Glutamatergic neuron (in vitro differentiated cells): ENCODE results near the gene VTI1A. TPM values are rescaled to one million over a fixed set of nuclear protein-coding genes. Genes with fewer than 3 reads are reported as not detected.

Source experiments
- DNase-seq: peaks from one replicate; pipeline ENCODE4 v3.0.0; 2022
- H3K27ac Mint-ChIP-seq: one replicate; pipeline ENCODE4 v1.8.0; 2020; ENCODE audit warnings: mild to moderate bottlenecking, mixed read lengths, inconsistent platforms; ENCODE audit not compliant: unreplicated experiment
- H3K27me3 Mint-ChIP-seq: one replicate; pipeline ENCODE4 v1.8.0; 2020; ENCODE audit warnings: mild to moderate bottlenecking, moderate library complexity, mixed read lengths, inconsistent platforms; ENCODE audit not compliant: unreplicated experiment
- H3K36me3 Mint-ChIP-seq: one replicate; pipeline ENCODE4 v1.8.0; 2020; ENCODE audit warnings: mild to moderate bottlenecking, mixed read lengths, inconsistent platforms; ENCODE audit not compliant: unreplicated experiment
- H3K4me1 Mint-ChIP-seq: one replicate; pipeline ENCODE4 v1.8.0; 2020; ENCODE audit warnings: mild to moderate bottlenecking, low read depth, mixed read lengths, inconsistent platforms; ENCODE audit not compliant: unreplicated experiment
- H3K4me3 Mint-ChIP-seq: one replicate; pipeline ENCODE4 v1.8.0; 2020; ENCODE audit warnings: mild to moderate bottlenecking, mixed read lengths, inconsistent platforms; ENCODE audit not compliant: unreplicated experiment
- H3K9me3 Mint-ChIP-seq: one replicate; pipeline ENCODE4 v1.8.0; 2020; ENCODE audit warnings: mild to moderate bottlenecking, moderate library complexity, mixed read lengths, inconsistent platforms; ENCODE audit not compliant: unreplicated experiment
- CTCF ChIP-seq: fragments of 200-600 bp; sonication (generic); IDR thresholded peaks from one replicate; pipeline ENCODE4 v1.5.0; 2021; ENCODE audit not compliant: partially characterized antibody, unreplicated experiment
- total RNA-seq: library from RNA; stranded (reverse); fragmentation: NEBNext Ultra II Directional; extraction: Animal tissue kit (Norgen Biotek cat#: 25700); gene quantifications from one replicate; pipeline ENCODE4 v1.2.1, GENCODE V29; 2021; ENCODE audit not compliant: unreplicated experiment

Gene VTI1A
- total RNA-seq, 1 donor from 2014 or later = 61.0 TPM

- no peak for TF ChIP-seq CTCF
- no peaks in the 10 kb centered on the region for H3K27me3 Mint-ChIP-seq
Measured at GRCh38 chr10:112510384-112510783, 63.4 kb downstream of the VTI1A start.

GRCh38 chr10:112512294-112512693 lies 65.3 kb downstream of the VTI1A start:
- Mint-ChIP-seq H3K4me3 (no peak overlapping the region), H3K27me3 (no peaks in the 10 kb centered on the region), H3K4me1 (peaks cover 6% of the 10 kb centered on the region), H3K36me3 (no peaks in the 10 kb centered on the region), H3K9me3 (peaks cover 2% of the 10 kb centered on the region), H3K27ac (no peak overlapping the region)
- no peak for TF ChIP-seq CTCF
- no peak for DNase-seq

More at GRCh38 chr10:112510384-112510783, 63.4 kb downstream of the VTI1A start:
- Mint-ChIP-seq H3K4me1 (peaks cover 6% of the 10 kb centered on the region), H3K4me3 (no peak overlapping the region), H3K36me3 (no peaks in the 10 kb centered on the region), H3K9me3 (no peaks in the 10 kb centered on the region), H3K27ac (no peak overlapping the region)
- no peak for DNase-seq

GRCh38 chr10:112515126-112515525 lies 68.1 kb downstream of the VTI1A start:
- Mint-ChIP-seq H3K27ac (no peak overlapping the region), H3K4me1 (no peaks in the 10 kb centered on the region), H3K36me3 (no peaks in the 10 kb centered on the region), H3K27me3 (no peaks in the 10 kb centered on the region), H3K4me3 (no peak overlapping the region), H3K9me3 (peaks cover 2% of the 10 kb centered on the region)
- TF ChIP-seq CTCF = no peak
- no peak for DNase-seq

GRCh38 chr10:112515852-112516251 lies 68.8 kb downstream of the VTI1A start:
- no peak for TF ChIP-seq CTCF
- Mint-ChIP-seq H3K27me3 (no peaks in the 10 kb centered on the region), H3K4me1 (peaks cover 1% of the 10 kb centered on the region)

GRCh38 chr10:112517451-112517862 lies 70.4 kb downstream of the VTI1A start:
- no peaks in the 10 kb centered on the region for H3K36me3 Mint-ChIP-seq
- TF ChIP-seq CTCF = no peak
- H3K27ac Mint-ChIP-seq = no peak overlapping the region
- DNase-seq = no peak
- H3K27me3 Mint-ChIP-seq = no peaks in the 10 kb centered on the region
- no peak overlapping the region for H3K4me3 Mint-ChIP-seq
- peaks cover 4% of the 10 kb centered on the region for H3K4me1 Mint-ChIP-seq
- H3K9me3 Mint-ChIP-seq = peaks cover 2% of the 10 kb centered on the region

More at GRCh38 chr10:112515852-112516251, 68.8 kb downstream of the VTI1A start:
- no peak for DNase-seq
- Mint-ChIP-seq H3K9me3 (peaks cover 2% of the 10 kb centered on the region), H3K4me3 (no peak overlapping the region), H3K27ac (no peak overlapping the region), H3K36me3 (no peaks in the 10 kb centered on the region)
